ENCODE measurements around the gene GYPC.
"Not testable (repeated sequence)": the region's sequence is repeated elsewhere in the genome, so short reads cannot be mapped to it uniquely, and the experiment has no call there.

GYPC gene

GRCh38 chr2:126655500-126656430 lies at the start of gene GYPC:
Gene GYPC (plus strand): TSS chr2:126656158. CDS start chr2:126656264, 106 bp downstream.
- DNase-seq (ENCODE audit: low spot score), result peak; percentile 53

GRCh38 chr2:126614524-126615227 lies 41.3 kb upstream of the GYPC start:
- DNase-seq (ENCODE audit: low spot score), result no peak

- no peak for DNase-seq (ENCODE audit: low spot score)
These were observed 39.3 kb upstream of the GYPC start for GRCh38 chr2:126616606-126617069.

GRCh38 chr2:126620302-126620701 lies 35.7 kb upstream of the GYPC start:
- no peak for DNase-seq (ENCODE audit: low spot score)

- DNase-seq (ENCODE audit: low spot score), result no peak
These were observed 33.0 kb upstream of the GYPC start for GRCh38 chr2:126623000-126623399.

- DNase-seq (ENCODE audit: low spot score), result no peak
These were observed 28.3 kb upstream of the GYPC start for GRCh38 chr2:126627643-126628042.

GRCh38 chr2:126634273-126634861 lies 21.6 kb upstream of the GYPC start:
- peak; percentile 25 for DNase-seq (ENCODE audit: low spot score)

GRCh38 chr2:126635281-126635680 lies 20.7 kb upstream of the GYPC start:
- no peak for DNase-seq (ENCODE audit: low spot score)

GRCh38 chr2:126635736-126636135 lies 20.2 kb upstream of the GYPC start:
- no peak for DNase-seq (ENCODE audit: low spot score)

- no peak for DNase-seq (ENCODE audit: low spot score)
These were observed 18.6 kb upstream of the GYPC start for GRCh38 chr2:126637386-126637785.

GRCh38 chr2:126638746-126639145 lies 17.2 kb upstream of the GYPC start:
- DNase-seq (ENCODE audit: low spot score), result no peak

GRCh38 chr2:126639276-126639675 lies 16.7 kb upstream of the GYPC start:
- DNase-seq (ENCODE audit: low spot score), result no peak

- not testable (repeated sequence) for DNase-seq (ENCODE audit: low spot score)
These were observed 14.7 kb upstream of the GYPC start for GRCh38 chr2:126641294-126641693.

- DNase-seq (ENCODE audit: low spot score), result no peak
These were observed 13.9 kb upstream of the GYPC start for GRCh38 chr2:126642031-126642430.

- no peak for DNase-seq (ENCODE audit: low spot score)
These were observed 12.5 kb upstream of the GYPC start for GRCh38 chr2:126643431-126643830.

- DNase-seq (ENCODE audit: low spot score), result no peak
These were observed 12.0 kb upstream of the GYPC start for GRCh38 chr2:126643972-126644371.

GRCh38 chr2:126644630-126645191 lies 11.2 kb upstream of the GYPC start:
- peak; percentile 19 for DNase-seq (ENCODE audit: low spot score)

- no peak for DNase-seq (ENCODE audit: low spot score)
These were observed 10.7 kb upstream of the GYPC start for GRCh38 chr2:126645211-126645618.

GRCh38 chr2:126646026-126646425 lies 9.9 kb upstream of the GYPC start:
- no peak for DNase-seq (ENCODE audit: low spot score)

- not testable (repeated sequence) for DNase-seq (ENCODE audit: low spot score)
These were observed 8.1 kb upstream of the GYPC start for GRCh38 chr2:126647714-126648344.

- DNase-seq (ENCODE audit: low spot score), result not testable (repeated sequence)
These were observed 7.6 kb upstream of the GYPC start for GRCh38 chr2:126648345-126648786.

- no peak for DNase-seq (ENCODE audit: low spot score)
These were observed 6.9 kb upstream of the GYPC start for GRCh38 chr2:126649101-126649500.
